A549 (cell line): ENCODE data around the gene PPP2R5B. TPM values are rescaled to one million over a fixed set of nuclear protein-coding genes. Genes with fewer than 3 reads are reported as not detected.

Experiments
- ATAC-seq, 2 experiments: fragments of 200-7000 bp in 1 of 2; fragments of >200 bp in 1 of 2; cut with Nextera tagmentation in 1 of 2; cut with Tn5 transposase in 1 of 2; 3 replicates each; pipeline versions ENCODE4 v1.8.0 to v1.9.1; 2018 to 2020; ENCODE audit warnings: mild to moderate bottlenecking in 1 of 2, moderate library complexity in 1 of 2
- CTCF ChIA-PET: fragments of 300-600 bp; sonication (Branson Sonifier 250); formaldehyde crosslinking; extraction: SDS; loops from one replicate; lab custom pipeline; 2021; ENCODE audit warnings: antibody characterized with exemption, inconsistent platforms; lab: Yijun Ruan, JAX
- POLR2A ChIA-PET: fragments of 350-600 bp; formaldehyde crosslinking; extraction: SDS; loops from one replicate; lab custom pipeline; 2021; ENCODE audit warnings: antibody characterized with exemption, inconsistent platforms; lab: Yijun Ruan, JAX
- DNase-seq, 2 experiments: peaks; one replicate each; pipeline versions ENCODE4 v3.0.0 to v3.0.0-alpha.2; 2011 to 2016; ENCODE audit warnings: low read depth in 1 of 2, low spot score in 1 of 2
- FAIRE-seq: peaks from 2 replicates; lab custom pipeline; 2011; peaks lifted over from hg19 to GRCh38; lab: Jason Lieb, UNC
- H3K27ac ChIP-seq, 2 experiments: fragments of >200 bp; sonication (Bioruptor Twin); formaldehyde crosslinking; 3 replicates each; pipeline ENCODE4 v1.5.1; 2016 to 2017
- H3K4me1 ChIP-seq: fragments of >200 bp; sonication (Bioruptor Twin); formaldehyde crosslinking; 3 replicates; pipeline ENCODE4 v1.6.1; 2016
- H3K4me2 ChIP-seq: fragments of >200 bp; sonication (Bioruptor Twin); formaldehyde crosslinking; 3 replicates; pipeline ENCODE4 v1.6.1; 2016
- H3K4me3 ChIP-seq: fragments of >200 bp; sonication (Bioruptor Twin); formaldehyde crosslinking; 3 replicates; pipeline ENCODE4 v1.5.1; 2016
- H3K9me3 ChIP-seq: fragments of >200 bp; sonication (Bioruptor Twin); formaldehyde crosslinking; 3 replicates; pipeline ENCODE4 v1.6.1; 2016
- BHLHE40 ChIP-seq: IDR thresholded peaks from 2 replicates; pipeline ENCODE4 v1.6.1; 2012; ENCODE audit warnings: low read depth, low read length, inconsistent platforms
- CBX2 ChIP-seq: fragments of 200-600 bp; sonication (generic); IDR thresholded peaks from 2 replicates; pipeline ENCODE4 v1.6.1; 2016; ENCODE audit warnings: low read depth, mild to moderate bottlenecking, borderline replicate concordance
- CEBPB ChIP-seq, 2 experiments: fragments of >200 bp in 1 of 2; sonication (Bioruptor Twin) in 1 of 2; formaldehyde crosslinking in 1 of 2; IDR thresholded peaks; 2 replicates each; pipeline ENCODE4 v1.6.1; 2012 to 2016
- CHD2 ChIP-seq: fragments of 150-350 bp; IDR thresholded peaks from 2 replicates; pipeline ENCODE4 v1.6.1; 2014; ENCODE audit warnings: low read length; ENCODE audit not compliant: partially characterized antibody
- EHF ChIP-seq: fragments of 250-450 bp; sonication (Bioruptor Pico); IDR thresholded peaks from 2 replicates; pipeline ENCODE4 v1.5.0; 2020; ENCODE audit warnings: mild to moderate bottlenecking
- EHMT2 ChIP-seq: fragments of 200-600 bp; sonication (generic); IDR thresholded peaks from 2 replicates; pipeline ENCODE4 v1.6.1; 2016; ENCODE audit warnings: antibody characterized with exemption, low read depth, mild to moderate bottlenecking, moderate library complexity
- ESRRA ChIP-seq: fragments of 150-350 bp; IDR thresholded peaks from 2 replicates; pipeline ENCODE4 v1.6.1; 2014; ENCODE audit warnings: mild to moderate bottlenecking, low read length, borderline replicate concordance
- FOSB ChIP-seq: fragments of 250-450 bp; sonication (Bioruptor Pico); IDR thresholded peaks from 2 replicates; pipeline ENCODE4 v1.5.0; 2020; ENCODE audit warnings: mild to moderate bottlenecking, moderate library complexity
- FOSL2 ChIP-seq, 2 experiments: fragments of 450-650 bp in 1 of 2; fragments of >200 bp in 1 of 2; sonication (Bioruptor Twin) in 1 of 2; formaldehyde crosslinking; IDR thresholded peaks; 2 replicates each; pipeline versions ENCODE4 v1.5.0 to v1.6.1; 2016 to 2020; ENCODE audit warnings: mild to moderate bottlenecking in 1 of 2, moderate library complexity in 1 of 2
- FOXS1 ChIP-seq: fragments of 250-450 bp; sonication (Bioruptor Pico); IDR thresholded peaks from 2 replicates; pipeline ENCODE4 v1.5.0; 2020; ENCODE audit warnings: mild to moderate bottlenecking, moderate library complexity
- HDAC2 ChIP-seq: fragments of 200-600 bp; sonication (generic); IDR thresholded peaks from 2 replicates; pipeline ENCODE4 v1.6.1; 2016
- HEYL ChIP-seq: fragments of 250-450 bp; sonication (Bioruptor Pico); IDR thresholded peaks from 2 replicates; pipeline ENCODE4 v1.8.0; 2021; ENCODE audit warnings: mild to moderate bottlenecking, moderate library complexity
- HOXB5 ChIP-seq: fragments of 250-450 bp; sonication (Bioruptor Pico); IDR thresholded peaks from 2 replicates; pipeline ENCODE4 v1.5.0; 2020; ENCODE audit warnings: mild to moderate bottlenecking, moderate library complexity
- MAFK ChIP-seq: fragments of 450-650 bp; IDR thresholded peaks from 2 replicates; pipeline ENCODE4 v1.6.1; 2014; ENCODE audit not compliant: partially characterized antibody
- NR3C1 ChIP-seq: fragments of >200 bp; sonication (Bioruptor Twin); formaldehyde crosslinking; IDR thresholded peaks from 3 replicates; pipeline ENCODE4 v1.6.1; 2017
- POLR2A ChIP-seq: IDR thresholded peaks from 2 replicates; pipeline ENCODE4 v1.6.1; 2012; ENCODE audit warnings: mild to moderate bottlenecking, low read length
- RNF2 ChIP-seq: fragments of 200-600 bp; sonication (generic); IDR thresholded peaks from 2 replicates; pipeline ENCODE4 v1.6.1; 2016; ENCODE audit warnings: low read depth, mild to moderate bottlenecking, antibody characterized with exemption, moderate library complexity, borderline replicate concordance
- SREBF2 ChIP-seq: fragments of 450-650 bp; IDR thresholded peaks from 2 replicates; pipeline ENCODE4 v1.6.1; 2014; ENCODE audit warnings: mild to moderate bottlenecking, moderate library complexity
- TP53 ChIP-seq: fragments of 250-450 bp; sonication (Bioruptor Pico); IDR thresholded peaks from 2 replicates; pipeline ENCODE4 v1.5.0; 2021; ENCODE audit warnings: mild to moderate bottlenecking, moderate library complexity
- ZSCAN20 ChIP-seq: fragments of 250-450 bp; sonication (Bioruptor Pico); IDR thresholded peaks from 2 replicates; pipeline ENCODE4 v1.8.0; 2022; ENCODE audit warnings: mild to moderate bottlenecking, moderate library complexity
- WGBS: methylation state at CpG from one replicate; pipeline ENCODE4 v1.1.6; 2017; ENCODE audit errors: missing lambda C conversion rate; 5-methylcytosine and 5-hydroxymethylcytosine counted together
- polyA plus RNA-seq, 4 experiments: library from polyadenylated mRNA; depleted of rRNA in 3 of 4; stranded (reverse); fragments of >200 nt; fragmentation: RNase III in 1 of 4; extraction: RNeasy Plus Mini Kit Qiagen cat#74134 plus additional on column Dnase treatment in 1 of 4; gene quantifications; 2 replicates in 3 of 4; 3 replicates in 1 of 4; pipeline ENCODE4 v1.2.3, GENCODE V29; 2011 to 2017
- TF ChIP-seq, protein P1 (sequence below): fragments of >200 bp; sonication (Bioruptor Twin); formaldehyde crosslinking; IDR thresholded peaks from 2 replicates; pipeline ENCODE4 v1.6.1; 2016
- TF ChIP-seq, protein P2 (sequence below): fragments of 250-450 bp; sonication (Bioruptor Pico); IDR thresholded peaks from 2 replicates; pipeline ENCODE4 v1.5.0; 2020; ENCODE audit warnings: low read depth, mild to moderate bottlenecking, moderate library complexity
- TF ChIP-seq, protein P3 (sequence below): fragments of 150-350 bp; IDR thresholded peaks from 2 replicates; pipeline ENCODE4 v1.6.1; 2014; ENCODE audit warnings: low read depth, mild to moderate bottlenecking, low read length
- TF ChIP-seq, protein P4 (sequence below): fragments of 250-450 bp; sonication (Bioruptor Pico); IDR thresholded peaks from 2 replicates; pipeline ENCODE4 v1.5.0; 2021; ENCODE audit warnings: mild to moderate bottlenecking, moderate library complexity, borderline replicate concordance
- TF ChIP-seq, protein P5 (sequence below): fragments of >200 bp; sonication (Bioruptor Twin); formaldehyde crosslinking; IDR thresholded peaks from 3 replicates; pipeline ENCODE4 v1.6.1; 2016

The PPP2R5B gene
- polyA plus RNA-seq, 2 of the 4 experiments (the other 2 are of a cell fraction) = 5.7 to 6.9 TPM

DNA sequence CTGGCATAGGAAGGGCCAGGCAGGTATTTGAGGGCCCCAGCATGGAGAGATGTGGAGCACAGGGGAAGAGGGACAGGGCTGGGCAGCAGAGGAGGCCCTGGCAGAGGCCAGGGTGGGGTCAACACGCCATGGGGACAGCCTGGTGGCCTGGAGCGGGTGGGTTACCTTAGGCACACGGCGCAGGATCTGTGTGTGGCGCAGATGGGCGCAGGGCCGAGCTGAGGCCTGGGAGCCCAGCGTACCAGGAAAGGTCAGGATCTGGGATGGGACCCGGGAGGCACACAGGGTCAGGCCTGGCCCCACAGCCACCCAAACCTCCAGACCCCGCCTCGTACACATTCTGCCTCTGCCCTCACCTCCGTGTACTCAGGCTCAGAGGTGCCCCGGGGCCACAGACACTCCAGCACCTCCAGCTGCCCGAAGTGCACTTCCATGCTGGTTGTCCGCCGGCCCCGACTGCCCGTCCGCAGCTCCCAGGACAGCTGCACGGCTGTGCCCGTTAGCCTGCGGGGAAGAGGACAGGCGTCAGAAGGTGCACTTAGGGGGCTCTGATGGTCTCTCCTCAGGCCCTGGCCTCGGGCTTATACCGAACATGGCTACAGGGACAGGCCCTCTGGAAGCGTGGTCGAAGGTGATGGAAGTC, 13.9 kb upstream of the PPP2R5B start:
- H3K4me1 ChIP-seq = peaks cover 2% of the 10 kb centered on the region; the same call in 2 of the 3 replicates
- no peak for DNase-seq
- ChIA-PET CTCF (interaction anchor here (1.0 to 14.9 kb wide), 6 partner anchors 15 to 104 kb away, joined by 3 to 132 read pairs (median 4); partner anchors contain the start of gene ARL2), POLR2A (no interaction called here)
- TF ChIP-seq NR3C1 (no peak), HDAC2 (no peak), FOXS1 (CRISPR knock-in tag) (no peak), ESRRA (no peak), FOSL2 (IDR thresholded peaks at IDR 0.05) (no peak), FOSL2 (CRISPR knock-in tag; IDR thresholded peaks at IDR 0.05) (no peak), CBX2 (no peak), TP53 (no peak), RNF2 (no peak), HEYL (CRISPR knock-in tag) (no peak), EHMT2 (no peak), POLR2A (no peak), CEBPB (IDR thresholded peaks at IDR 0.05) (no peak)
- TF ChIP-seq, protein P1, sequence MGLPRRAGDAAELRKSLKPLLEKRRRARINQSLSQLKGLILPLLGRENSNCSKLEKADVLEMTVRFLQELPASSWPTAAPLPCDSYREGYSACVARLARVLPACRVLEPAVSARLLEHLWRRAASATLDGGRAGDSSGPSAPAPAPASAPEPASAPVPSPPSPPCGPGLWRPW = no peak
- TF ChIP-seq, protein P2, sequence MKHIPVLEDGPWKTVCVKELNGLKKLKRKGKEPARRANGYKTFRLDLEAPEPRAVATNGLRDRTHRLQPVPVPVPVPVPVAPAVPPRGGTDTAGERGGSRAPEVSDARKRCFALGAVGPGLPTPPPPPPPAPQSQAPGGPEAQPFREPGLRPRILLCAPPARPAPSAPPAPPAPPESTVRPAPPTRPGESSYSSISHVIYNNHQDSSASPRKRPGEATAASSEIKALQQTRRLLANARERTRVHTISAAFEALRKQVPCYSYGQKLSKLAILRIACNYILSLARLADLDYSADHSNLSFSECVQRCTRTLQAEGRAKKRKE (CRISPR knock-in tag) = no peak
- no peak overlapping the region for H3K4me2 ChIP-seq
- no peak for ATAC-seq
- H3K4me3 ChIP-seq = no peak overlapping the region
- FAIRE-seq = no peak
- H3K9me3 ChIP-seq = no peaks in the 10 kb centered on the region
- 94% methylated on average over 21 of the region's 27 CpGs for WGBS
- H3K27ac ChIP-seq = no peak overlapping the region

DNA sequence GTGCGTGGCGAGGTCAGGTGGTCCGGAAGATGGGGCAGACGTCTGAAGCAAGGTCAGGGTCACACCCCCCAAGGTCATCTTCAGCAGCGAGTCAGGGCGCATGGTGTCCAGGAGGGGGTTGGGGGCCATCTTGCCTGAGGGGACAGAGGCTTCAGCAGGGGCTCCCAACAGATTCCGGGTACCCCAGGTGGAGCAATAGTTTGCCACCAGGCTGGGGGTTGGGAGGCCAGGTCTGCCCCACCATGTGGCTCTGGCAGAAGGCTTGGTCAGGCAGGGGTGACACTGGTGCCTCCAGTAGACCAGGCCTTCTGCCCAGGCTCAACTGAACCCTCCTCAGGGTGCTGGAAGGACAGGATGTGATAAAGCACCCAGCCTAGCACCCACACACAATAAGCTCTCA, 13.3 kb upstream of the PPP2R5B start:
- WGBS = 94% methylated on average over 7 of the region's 7 CpGs
- H3K4me2 ChIP-seq = no peak overlapping the region
- ATAC-seq (no peak), DNase-seq (no peak), FAIRE-seq (no peak)
- H3K9me3 ChIP-seq = no peaks in the 10 kb centered on the region
- H3K4me3 ChIP-seq = no peak overlapping the region
- TF ChIP-seq, protein P3, sequence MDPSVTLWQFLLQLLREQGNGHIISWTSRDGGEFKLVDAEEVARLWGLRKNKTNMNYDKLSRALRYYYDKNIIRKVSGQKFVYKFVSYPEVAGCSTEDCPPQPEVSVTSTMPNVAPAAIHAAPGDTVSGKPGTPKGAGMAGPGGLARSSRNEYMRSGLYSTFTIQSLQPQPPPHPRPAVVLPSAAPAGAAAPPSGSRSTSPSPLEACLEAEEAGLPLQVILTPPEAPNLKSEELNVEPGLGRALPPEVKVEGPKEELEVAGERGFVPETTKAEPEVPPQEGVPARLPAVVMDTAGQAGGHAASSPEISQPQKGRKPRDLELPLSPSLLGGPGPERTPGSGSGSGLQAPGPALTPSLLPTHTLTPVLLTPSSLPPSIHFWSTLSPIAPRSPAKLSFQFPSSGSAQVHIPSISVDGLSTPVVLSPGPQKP = no peak
- no peak for TF ChIP-seq ZSCAN20 (CRISPR knock-in tag)
- TF ChIP-seq FOSB (CRISPR knock-in tag) = no peak
- no peak for TF ChIP-seq BHLHE40
- TF ChIP-seq, protein P4, sequence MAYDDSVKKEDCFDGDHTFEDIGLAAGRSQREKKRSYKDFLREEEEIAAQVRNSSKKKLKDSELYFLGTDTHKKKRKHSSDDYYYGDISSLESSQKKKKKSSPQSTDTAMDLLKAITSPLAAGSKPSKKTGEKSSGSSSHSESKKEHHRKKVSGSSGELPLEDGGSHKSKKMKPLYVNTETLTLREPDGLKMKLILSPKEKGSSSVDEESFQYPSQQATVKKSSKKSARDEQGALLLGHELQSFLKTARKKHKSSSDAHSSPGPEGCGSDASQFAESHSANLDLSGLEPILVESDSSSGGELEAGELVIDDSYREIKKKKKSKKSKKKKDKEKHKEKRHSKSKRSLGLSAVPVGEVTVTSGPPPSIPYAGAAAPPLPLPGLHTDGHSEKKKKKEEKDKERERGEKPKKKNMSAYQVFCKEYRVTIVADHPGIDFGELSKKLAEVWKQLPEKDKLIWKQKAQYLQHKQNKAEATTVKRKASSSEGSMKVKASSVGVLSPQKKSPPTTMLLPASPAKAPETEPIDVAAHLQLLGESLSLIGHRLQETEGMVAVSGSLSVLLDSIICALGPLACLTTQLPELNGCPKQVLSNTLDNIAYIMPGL (CRISPR knock-in tag) = no peak
- no peak for TF ChIP-seq SREBF2
- TF ChIP-seq, protein P5, sequence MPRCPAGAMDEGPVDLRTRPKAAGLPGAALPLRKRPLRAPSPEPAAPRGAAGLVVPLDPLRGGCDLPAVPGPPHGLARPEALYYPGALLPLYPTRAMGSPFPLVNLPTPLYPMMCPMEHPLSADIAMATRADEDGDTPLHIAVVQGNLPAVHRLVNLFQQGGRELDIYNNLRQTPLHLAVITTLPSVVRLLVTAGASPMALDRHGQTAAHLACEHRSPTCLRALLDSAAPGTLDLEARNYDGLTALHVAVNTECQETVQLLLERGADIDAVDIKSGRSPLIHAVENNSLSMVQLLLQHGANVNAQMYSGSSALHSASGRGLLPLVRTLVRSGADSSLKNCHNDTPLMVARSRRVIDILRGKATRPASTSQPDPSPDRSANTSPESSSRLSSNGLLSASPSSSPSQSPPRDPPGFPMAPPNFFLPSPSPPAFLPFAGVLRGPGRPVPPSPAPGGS = no peak
- no peak for TF ChIP-seq EHF (CRISPR knock-in tag)
- no peak for TF ChIP-seq CHD2
- no peak for TF ChIP-seq HOXB5
- no peak for TF ChIP-seq MAFK
- TF ChIP-seq NR3C1 = no peak
- ChIA-PET POLR2A (no interaction called here), CTCF (interaction anchor here (1.0 to 14.9 kb wide), 9 partner anchors 9 to 103 kb away, joined by 3 to 132 read pairs (median 4); partner anchors contain the start of gene ARL2)
- peaks cover 7% of the 10 kb centered on the region; the same call in 2 of the 3 replicates for H3K4me1 ChIP-seq
- H3K27ac ChIP-seq = no peak overlapping the region
